DMS53 treated with DMSO at 0.1 percent for 48 hours (cell line): ENCODE data around the gene DRICH1.
"Not testable (repeated sequence)": the region's sequence is repeated elsewhere in the genome, so short reads cannot be mapped to it uniquely, and the experiment has no call there.

Experiments used
- DNase-seq: peaks from one replicate; lab custom pipeline; 2025; ENCODE audit not compliant: unreplicated experiment; lab: John Stamatoyannopoulos, UW

DRICH1 gene

DNA sequence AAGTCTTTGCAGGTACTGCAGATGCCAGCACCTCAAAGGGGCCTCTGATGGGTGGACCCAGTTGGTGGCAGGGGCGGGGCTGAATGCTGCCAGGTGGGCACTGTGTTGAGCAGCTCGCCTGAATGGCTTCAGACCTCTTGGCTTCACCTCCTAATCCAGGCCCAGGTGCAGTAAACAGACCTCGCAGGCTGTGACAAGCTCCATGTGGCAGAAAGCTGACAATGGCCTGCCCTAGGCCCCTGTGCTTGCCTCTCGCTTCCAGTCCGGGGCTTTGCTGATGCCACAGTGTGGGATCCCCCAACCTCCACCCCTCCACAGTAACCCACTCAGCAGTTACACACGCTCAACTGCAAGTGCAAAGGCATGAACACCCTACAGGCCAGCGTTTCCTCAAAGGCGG lies 61.4 kb downstream of the DRICH1 start:
- DNase-seq, result no peak

- no peak for DNase-seq
These were observed 62.4 kb downstream of the DRICH1 start for GRCh38 chr22:23569716-23570115.

DNA sequence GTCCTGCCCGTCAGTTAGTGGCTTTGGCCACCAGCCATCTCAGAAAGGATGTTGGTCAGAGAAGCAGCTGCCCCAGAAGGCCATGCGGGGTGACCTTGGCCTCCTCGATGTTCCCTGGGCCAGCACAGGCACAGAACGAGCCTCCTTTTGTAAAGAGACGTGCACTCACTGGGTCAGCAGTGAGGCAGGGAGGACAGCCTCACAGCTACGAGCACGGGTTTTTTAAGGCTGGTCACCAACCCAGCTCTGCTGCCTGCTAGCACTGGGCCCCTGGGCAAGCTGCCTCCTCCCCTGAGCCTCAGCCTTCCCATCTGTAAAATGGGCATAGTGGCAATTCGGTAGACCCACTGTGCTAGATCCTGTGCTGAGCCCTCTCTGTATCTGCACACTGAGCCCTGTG lies 62.8 kb downstream of the DRICH1 start:
- no peak for DNase-seq

DNA sequence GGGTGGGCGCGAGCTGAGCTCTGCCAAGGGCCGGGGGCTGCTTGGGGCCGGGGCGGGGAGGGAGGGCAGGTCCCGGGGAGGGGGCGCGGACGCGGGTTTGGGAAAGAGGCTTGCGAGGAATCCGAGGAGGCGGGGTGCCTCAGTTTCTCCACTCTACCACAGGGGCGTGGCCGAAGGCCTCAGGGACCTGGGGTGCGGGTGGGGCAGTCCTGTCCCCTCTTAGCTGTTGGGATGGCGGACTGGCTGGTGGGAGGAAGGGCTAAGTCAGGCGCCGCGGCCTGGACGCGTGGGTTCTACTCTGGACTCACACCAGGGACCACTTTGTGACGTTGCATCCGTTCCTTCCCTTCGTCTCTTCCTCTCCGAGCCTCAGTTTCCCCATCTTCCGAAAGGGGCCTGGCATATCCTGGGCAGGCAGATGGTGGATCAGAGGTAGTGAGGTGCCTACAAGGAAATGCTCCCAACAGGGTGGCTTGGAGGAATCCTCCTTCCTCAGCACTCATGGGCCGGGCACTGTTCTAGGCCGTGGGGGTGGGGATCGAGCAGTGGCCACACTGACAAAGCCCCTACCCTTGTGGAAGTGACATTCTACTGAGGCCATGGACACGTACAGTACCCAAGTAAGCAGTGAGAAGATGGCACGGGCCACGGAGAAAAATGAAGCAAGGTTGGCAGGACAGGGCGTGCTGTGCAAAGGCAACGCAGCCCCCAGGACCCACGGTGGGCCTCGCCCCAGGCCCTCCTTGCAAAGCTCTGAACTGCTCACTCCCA lies 65.2 kb downstream of the DRICH1 start:
- no peak for DNase-seq

DNA sequence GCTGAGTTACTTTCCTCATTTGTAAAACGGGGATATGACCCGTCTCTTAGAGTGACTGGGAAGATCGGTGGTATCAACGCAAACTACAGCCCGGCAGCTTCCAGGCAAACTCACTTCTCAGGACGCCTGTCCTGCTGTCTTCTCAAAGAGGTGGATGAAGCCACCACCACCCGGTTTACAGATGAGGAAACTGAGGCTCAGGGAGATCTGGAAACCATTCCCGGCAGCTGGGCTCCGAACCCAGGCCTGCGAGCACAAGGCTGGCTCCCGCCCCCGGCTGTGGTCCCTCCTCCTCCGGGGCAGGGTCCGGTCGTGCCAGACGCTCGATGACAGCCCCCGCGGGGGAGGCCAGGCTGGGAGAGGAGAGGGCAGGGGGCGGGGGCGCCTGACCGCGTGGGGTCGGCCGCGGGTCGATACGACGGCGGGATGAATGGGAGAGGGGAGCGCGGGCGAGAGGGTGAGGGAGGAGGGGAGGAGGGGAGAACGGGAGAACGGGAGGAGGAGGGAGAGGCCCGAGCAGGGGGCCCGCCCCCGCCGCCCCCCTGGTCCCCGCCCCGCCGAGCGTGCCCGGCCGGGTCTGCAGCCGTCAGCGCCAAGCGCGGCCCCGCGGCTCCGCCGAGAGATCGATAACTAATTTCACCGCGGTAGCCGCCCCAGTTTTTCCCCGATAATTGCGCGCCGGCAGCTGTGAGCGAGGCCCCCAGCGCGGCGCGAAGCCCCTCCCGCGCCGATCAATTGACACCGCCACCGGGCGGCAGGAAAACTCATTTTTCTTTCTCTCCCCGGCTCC lies 66.0 kb downstream of the DRICH1 start:
- DNase-seq, result no peak

GRCh38 chr22:23565305-23565914 lies 66.7 kb downstream of the DRICH1 start:
- DNase-seq, result no peak

GRCh38 chr22:23564276-23564675 lies 67.8 kb downstream of the DRICH1 start:
- no peak for DNase-seq

DNA sequence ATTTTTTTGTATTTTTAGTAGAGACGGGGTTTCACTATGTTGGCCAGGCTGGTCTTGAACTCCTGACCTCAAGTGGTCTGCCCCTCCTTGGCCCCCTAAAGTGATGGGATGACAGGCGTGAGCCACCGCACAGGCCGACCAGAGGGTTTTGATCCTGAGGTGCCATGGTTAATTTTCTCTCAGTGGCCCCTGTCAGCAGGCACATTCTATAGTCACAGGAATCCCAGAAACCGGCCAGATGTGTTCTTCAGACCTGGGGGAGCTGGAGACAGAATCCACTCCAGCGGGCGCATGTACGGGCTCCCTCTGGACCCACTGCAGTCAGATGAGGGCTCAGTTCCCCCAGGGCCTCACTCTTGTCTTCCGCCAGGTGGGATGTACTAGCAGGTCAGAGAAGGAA lies 69.0 kb downstream of the DRICH1 start:
- DNase-seq, result no peak

DNA sequence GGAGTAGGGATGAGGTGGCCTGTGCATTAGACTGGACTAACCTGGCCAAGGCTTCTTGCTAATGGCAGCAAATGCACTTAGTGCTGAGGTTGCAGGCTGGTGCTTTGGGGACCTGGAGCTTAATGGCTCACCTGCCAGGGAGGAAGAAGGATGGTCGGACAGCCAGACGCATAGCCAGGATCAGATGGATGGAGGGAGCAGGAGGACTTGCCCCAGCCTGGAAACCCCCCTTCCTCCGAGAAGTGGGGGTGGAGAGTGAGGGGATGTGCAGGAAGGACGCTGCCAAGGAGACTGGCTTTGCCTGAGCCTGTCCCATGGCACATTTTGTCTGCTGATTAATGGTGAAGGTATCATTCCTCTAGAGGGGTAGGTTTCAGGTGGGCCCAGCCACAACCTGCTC lies 69.9 kb downstream of the DRICH1 start:
- no peak for DNase-seq

DNA sequence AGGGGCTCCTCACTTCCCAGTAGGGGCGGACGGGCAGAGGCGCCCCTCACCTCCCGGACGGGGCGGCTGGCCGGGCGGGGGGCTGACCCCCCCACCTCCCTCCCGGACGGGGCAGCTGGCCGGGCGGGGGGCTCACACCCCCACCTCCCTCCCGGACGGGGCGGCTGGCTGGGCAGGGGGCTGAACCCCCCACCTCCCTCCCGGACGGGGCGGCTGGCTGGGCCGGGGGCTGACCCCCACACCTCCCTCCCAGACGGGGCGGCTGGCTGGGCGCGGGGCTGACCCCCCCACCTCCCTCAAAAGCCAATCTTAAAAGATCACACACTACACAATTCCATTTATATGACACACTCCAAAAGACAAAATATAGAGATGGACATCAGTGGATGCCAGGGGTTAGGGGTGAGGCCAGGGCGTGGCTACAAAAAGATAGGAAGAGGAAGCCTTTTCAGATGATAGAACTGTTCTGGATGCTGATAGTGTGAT lies 71.1 kb downstream of the DRICH1 start:
- not testable (repeated sequence) for DNase-seq

DNA sequence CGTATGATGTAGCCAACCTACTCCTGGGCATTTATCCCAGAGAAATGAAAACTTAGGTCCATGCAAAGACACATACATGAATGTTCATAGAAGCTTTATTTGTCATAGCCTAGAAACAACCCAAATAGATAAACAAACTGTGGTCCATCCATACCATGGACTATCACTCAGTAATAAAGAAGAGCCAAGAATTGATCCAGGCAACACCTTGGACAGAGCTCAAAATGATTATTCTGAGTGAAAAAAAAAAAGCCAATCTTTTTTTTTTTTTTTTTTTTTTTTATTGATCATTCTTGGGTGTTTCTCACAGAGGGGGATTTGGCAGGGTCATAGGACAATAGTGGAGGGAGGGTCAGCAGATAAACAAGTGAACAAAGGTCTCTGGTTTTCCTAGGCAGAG lies 71.9 kb downstream of the DRICH1 start:
- DNase-seq, result not testable (repeated sequence)
